Erythroblast (primary cell): Measurements from ENCODE around the gene TRPC1.
"Not testable (repeated sequence)": the region's sequence is repeated elsewhere in the genome, so short reads cannot be mapped to it uniquely, and the experiment has no call there.

ENCODE experiments used
- DNase-seq, 2 experiments: peaks; one replicate each; lab custom pipeline; 2025; lab: John Stamatoyannopoulos, UW
- GATA1 ChIP-seq: IDR thresholded peaks from 2 replicates; pipeline ENCODE4 v1.6.1; 2011; ENCODE audit warnings: low read depth, mild to moderate bottlenecking, control low read depth, low read length, moderate library complexity
- POLR2A ChIP-seq: IDR thresholded peaks from 2 replicates; pipeline ENCODE4 v1.6.1; 2011; ENCODE audit warnings: mild to moderate bottlenecking, low read length

Gene TRPC1

GRCh38 chr3:142725357-142725739 is 1.5 kb downstream of the TRPC1 start:
- TF ChIP-seq GATA1, result no peak
- no peak for TF ChIP-seq POLR2A
- no peak for DNase-seq

GRCh38 chr3:142726017-142726416 is 2.2 kb downstream of the TRPC1 start:
- DNase-seq, result no peak
- TF ChIP-seq GATA1, result no peak
- no peak for TF ChIP-seq POLR2A

GRCh38 chr3:142732066-142732465 is 8.2 kb downstream of the TRPC1 start:
- no peak for TF ChIP-seq GATA1
- TF ChIP-seq POLR2A, result no peak
- DNase-seq, result no peak

- DNase-seq, result no peak
- no peak for TF ChIP-seq GATA1
- TF ChIP-seq POLR2A, result no peak
These were observed 11.0 kb downstream of the TRPC1 start for GRCh38 chr3:142734834-142735233.

- no peak for DNase-seq
- TF ChIP-seq POLR2A (no peak), GATA1 (no peak)
These were observed 11.6 kb downstream of the TRPC1 start for GRCh38 chr3:142735462-142735861.

GRCh38 chr3:142738396-142738795 is 14.6 kb downstream of the TRPC1 start:
- TF ChIP-seq POLR2A (no peak), GATA1 (no peak)

GRCh38 chr3:142746646-142747045 is 22.8 kb downstream of the TRPC1 start:
- DNase-seq, result no peak
- TF ChIP-seq POLR2A (no peak), GATA1 (no peak)

More at GRCh38 chr3:142738396-142738795, 14.6 kb downstream of the TRPC1 start:
- no peak for DNase-seq

- DNase-seq, result not testable (repeated sequence)
These were observed 26.7 kb downstream of the TRPC1 start for GRCh38 chr3:142750531-142750930.

- DNase-seq, result not testable (repeated sequence)
These were observed 28.8 kb downstream of the TRPC1 start for GRCh38 chr3:142752605-142753004.

- TF ChIP-seq POLR2A (no peak), GATA1 (no peak)
- DNase-seq, result no peak
These were observed 30.7 kb downstream of the TRPC1 start for GRCh38 chr3:142754494-142754893.

GRCh38 chr3:142768338-142768737 is 44.5 kb downstream of the TRPC1 start:
- DNase-seq, result no peak
- TF ChIP-seq POLR2A (no peak), GATA1 (no peak)

- DNase-seq, result no peak
- TF ChIP-seq GATA1 (no peak), POLR2A (no peak)
These were observed 54.1 kb downstream of the TRPC1 start for GRCh38 chr3:142777927-142778326.

GRCh38 chr3:142778541-142778940 is 54.7 kb downstream of the TRPC1 start:
- DNase-seq, result no peak
- TF ChIP-seq POLR2A (no peak), GATA1 (no peak)

GRCh38 chr3:142779591-142779990 is 55.8 kb downstream of the TRPC1 start:
- DNase-seq, result no peak

GRCh38 chr3:142782616-142783015 is 58.8 kb downstream of the TRPC1 start:
- DNase-seq, result no peak
- TF ChIP-seq GATA1, result no peak
- no peak for TF ChIP-seq POLR2A

More at GRCh38 chr3:142779591-142779990, 55.8 kb downstream of the TRPC1 start:
- no peak for TF ChIP-seq POLR2A
- no peak for TF ChIP-seq GATA1

GRCh38 chr3:142784228-142784627 is 60.4 kb downstream of the TRPC1 start:
- TF ChIP-seq GATA1, result no peak
- TF ChIP-seq POLR2A, result no peak
- DNase-seq, result no peak

- no peak for TF ChIP-seq POLR2A
- TF ChIP-seq GATA1, result no peak
- no peak for DNase-seq
These were observed 62.2 kb downstream of the TRPC1 start for GRCh38 chr3:142785996-142786395.

- no peak for DNase-seq
- TF ChIP-seq POLR2A (no peak), GATA1 (no peak)
These were observed 63.9 kb downstream of the TRPC1 start for GRCh38 chr3:142787719-142788118.
